Stromal cell of bone marrow (primary cell): Measurements from ENCODE around the gene TRAPPC11.
A peak's percentile ranks its signal among the peaks of the same experiment; 100 is the strongest.
"Not testable (repeated sequence)": the region's sequence is repeated elsewhere in the genome, so short reads cannot be mapped to it uniquely, and the experiment has no call there.

Experiments used
- DNase-seq: peaks from one replicate; pipeline ENCODE4 v3.0.0-alpha.2; 2012; ENCODE audit warnings: low read depth

Gene TRAPPC11

DNA sequence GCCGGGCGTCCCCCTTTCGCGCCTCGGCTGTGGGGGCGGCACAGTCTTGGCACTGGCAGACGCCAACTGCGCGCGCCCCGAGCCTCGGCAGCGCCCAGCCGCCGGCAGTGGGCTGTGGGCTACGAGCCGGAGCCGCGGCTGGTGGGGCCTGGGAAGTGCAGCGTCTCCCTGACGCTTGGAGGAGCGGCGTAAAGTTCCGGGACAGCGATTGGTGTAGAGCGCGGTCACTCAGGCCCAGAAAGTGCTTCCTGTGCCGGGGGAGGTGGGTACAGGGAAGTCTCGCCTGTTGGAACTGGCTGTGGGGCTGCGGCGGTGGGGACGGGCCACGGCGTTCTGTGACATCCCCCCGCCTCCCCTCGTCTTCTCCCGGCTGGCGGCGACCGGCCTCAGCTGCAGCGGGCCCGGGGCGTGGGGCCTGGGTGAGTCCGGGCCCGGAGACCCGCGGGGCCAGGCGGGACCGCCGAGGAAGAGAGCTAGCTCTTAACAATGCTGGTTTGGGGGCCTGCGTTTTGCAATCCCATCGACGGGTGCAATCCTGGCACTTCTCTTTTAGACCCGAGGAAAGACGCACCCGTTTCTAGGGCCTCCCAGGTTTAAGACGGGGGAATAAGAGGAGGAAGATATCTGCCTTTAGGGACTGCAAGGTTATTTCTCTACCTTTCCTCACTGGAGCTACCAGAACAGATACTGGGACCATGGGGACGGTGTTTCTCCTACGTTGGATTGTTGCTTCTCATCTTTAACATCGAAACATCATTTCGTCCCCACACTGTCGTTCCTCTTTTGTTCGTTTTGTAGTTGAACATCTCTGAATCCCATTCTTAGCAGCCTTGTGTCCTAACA is at the start of gene TRAPPC11, which contains the start of gene RWDD4:
Gene TRAPPC11 (plus strand): TSS at position 265 of the 843 bp plus-strand sequence. CDS start 4,575 bp downstream, outside the sequence.
Gene RWDD4 (minus strand): TSS at position 157 of the 843 bp plus-strand sequence. CDS start 233 bp downstream, outside the sequence.
- peak; percentile 99 for DNase-seq

DNA sequence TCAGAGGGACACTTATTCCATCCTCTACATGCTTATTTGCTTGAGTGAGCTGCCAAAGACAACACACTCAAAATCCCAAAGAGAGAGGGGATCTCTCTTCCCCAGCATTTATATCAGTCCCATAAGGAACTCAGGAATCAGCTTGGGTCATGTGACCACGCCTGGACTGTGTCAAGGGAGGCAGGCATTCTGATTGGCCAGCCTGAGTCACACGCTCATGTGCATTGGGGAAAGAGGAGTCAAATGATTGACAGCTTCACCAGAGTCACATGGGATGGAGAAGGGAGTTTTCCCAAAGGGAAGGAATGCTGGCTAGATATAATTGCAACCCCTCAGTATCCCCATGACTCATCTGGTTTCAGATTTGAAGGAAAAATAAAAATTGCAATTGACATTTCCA is 49.1 kb upstream of the TRAPPC11 start:
- DNase-seq: peak; percentile 63

DNA sequence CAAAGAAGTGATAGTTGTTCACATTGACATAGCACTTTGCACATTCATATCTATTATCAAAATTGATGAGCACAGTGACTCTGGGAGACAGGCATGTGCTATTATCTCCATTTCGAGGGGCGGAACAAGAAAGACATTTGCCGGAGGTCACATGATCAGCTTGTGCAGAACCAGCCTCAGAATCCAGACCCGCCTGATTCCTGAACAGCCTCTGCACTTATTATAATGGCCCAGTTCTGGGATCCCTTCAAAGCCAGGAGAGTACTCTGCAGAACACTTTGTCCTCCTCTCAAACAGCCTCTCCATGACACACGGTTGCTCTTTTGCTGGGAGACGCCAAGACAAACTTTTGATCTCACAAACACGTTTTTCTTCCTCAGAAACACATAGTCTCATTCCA is 48.5 kb upstream of the TRAPPC11 start:
- DNase-seq: peak; percentile 32

DNA sequence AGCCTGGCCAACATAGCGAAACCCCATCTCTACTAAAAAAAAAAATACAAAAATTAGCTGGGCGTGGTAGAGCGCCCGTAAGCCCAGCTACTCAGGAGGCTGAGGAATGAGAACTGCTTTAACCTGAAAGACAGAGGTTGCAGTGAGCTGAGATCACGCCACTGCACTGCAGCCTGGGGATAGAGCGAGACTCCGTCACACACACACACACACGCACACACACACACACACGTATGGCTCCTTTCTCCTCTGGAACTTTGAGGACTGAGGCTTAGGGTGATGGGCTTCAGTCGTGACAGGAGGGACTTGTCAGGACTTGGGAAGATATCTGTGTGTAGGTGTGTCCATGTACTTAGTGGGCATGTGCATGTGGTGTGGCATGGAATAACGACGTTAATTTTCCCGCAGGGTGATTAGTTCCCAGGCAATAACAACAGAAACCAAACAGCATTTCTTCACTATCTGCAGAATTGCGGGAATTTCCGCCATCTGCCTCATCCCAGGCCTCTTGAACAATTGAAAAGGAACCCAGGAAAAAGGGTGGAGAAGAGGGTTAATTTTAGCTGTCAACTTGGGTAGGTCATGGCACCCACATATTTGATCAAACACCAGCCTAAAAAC is 47.8 kb upstream of the TRAPPC11 start:
- no peak for DNase-seq

DNA sequence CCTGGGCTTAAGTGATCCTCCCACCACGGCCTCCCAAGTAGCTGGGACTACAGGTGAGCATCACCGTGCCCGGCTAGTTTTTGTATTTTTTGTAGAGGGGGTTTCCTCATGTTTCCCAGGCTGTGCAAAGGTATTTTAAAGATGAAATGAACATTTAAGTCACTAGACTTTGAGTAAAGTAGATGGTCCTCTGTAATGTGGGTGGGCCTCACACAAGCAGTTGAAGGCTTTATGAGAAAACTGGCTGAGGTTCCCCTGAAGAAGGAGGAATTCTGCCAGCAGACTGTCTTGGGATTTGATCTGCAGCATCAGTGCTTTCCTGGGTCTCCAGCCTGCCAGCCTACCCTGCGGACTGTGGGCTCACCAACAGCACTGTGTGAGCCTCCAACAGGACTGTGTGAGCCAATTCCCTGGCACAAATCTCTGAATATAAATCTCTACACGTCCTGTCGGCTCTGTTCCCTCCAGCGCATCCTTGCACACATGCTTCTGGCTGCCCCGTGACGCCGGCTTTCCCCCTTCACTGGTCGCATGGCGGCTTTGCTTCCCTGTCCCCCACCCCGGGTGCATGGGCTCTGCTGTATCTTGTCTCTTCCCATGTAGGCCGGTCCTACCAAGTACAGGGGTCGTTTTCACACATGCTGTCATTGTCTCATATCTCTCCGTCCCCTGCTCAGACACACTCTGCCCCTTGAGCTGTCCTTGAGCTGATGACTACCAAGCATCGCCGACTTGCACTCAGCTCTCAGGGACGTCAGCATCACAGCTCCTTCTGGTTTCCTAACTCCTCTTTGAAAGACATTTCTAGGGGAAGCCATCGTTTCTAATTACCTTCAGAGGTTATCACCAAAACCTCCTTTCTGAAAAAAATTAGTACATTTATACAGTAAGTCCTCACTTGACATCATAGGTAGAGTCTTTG is 46.5 kb upstream of the TRAPPC11 start:
- no peak for DNase-seq

DNA sequence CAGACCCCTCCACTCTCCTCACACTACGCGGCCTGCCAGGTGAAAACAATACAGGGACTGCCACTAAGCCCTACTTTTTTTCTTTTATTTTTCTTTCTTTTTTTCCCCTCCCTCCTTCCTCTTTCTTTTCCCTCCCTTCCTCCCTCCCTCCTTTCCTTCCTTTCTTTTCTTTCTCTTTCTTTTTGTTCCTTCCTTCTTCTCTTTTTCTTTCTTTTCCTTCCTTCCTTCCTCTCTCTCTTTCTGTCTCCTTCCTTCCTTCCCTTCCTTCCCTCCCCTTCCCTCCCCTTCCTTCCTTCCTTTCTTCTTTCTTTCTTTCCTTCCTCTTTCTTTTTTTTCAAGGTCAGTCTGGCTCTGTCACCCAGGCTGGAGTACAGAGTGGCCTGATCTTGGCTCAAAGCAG is 42.0 kb upstream of the TRAPPC11 start:
- DNase-seq: no peak

DNA sequence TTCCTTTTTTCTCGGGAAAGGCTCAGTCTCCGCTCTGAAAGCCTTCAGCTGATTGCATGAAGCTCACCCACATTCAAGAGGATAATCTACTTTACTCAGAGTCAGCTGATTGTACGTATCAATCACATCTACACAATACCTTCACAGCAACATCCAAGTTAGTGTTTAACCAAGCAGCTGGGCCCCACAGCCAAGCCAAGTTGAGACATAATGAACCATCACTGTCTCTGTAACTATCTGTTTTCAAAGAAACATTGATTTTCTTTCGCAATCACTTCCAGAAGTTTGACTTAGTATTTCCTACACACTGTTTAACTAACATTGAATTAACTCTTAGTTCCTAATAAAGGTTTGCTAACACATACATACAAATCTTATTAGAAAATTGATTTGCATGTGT is 40.4 kb upstream of the TRAPPC11 start:
- DNase-seq: no peak

DNA sequence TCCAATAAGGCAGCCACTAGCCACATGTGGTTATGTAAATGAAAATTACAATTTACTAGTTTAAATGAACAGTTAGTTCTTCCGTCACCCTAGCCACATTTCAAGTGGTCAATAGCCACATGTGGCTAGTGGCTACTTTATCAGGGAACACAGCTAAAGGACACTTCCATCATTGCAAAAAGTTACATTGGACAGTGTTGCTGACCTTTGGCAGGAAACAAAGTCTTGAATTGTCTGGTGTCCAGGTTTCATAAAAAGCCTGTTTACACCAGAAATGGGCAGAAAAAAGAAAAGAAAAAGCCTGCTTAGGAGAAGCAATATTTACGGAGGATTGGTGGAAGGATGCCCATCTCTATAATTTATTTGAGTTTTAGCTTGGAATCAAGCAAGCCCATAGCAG is 38.7 kb upstream of the TRAPPC11 start:
- DNase-seq: no peak

DNA sequence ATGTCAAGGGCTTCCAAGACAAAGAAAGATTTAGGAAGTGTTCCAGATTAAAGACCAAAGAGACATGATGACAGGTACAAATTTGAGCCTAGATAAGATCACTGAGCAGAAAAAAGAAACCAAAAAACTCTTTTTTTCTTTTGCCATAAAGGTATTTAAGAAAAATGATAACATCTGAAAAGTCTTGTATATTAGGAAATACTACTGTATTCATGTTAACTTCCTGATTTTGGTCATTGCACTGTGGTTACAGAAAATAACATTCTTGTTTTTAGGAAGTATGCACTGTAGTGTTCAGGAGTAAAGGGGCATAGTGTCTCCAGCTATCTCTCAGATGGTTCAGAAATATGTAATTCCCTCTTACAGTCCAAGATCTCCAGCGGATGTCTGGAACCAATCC is 37.2 kb upstream of the TRAPPC11 start:
- no peak for DNase-seq

DNA sequence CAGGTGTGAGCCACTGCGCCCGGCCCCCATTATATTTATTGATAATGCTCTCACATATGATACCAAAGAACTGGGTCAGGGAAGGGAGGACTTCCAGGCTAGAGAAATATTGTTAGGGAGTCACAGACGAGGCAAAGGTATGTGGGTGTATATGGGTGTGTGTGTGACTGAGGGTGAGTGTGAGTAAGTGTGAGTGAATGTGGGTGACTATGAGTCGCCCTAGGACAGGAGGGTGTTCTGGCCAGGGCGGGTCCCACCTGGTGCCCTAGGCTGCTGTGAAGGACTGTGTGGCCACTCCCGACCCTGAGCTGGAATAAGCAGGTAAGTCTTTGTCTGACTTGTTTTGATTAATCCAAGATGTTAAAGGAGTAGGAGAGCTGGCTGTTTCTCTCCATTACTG is 34.5 kb upstream of the TRAPPC11 start:
- no peak for DNase-seq

DNA sequence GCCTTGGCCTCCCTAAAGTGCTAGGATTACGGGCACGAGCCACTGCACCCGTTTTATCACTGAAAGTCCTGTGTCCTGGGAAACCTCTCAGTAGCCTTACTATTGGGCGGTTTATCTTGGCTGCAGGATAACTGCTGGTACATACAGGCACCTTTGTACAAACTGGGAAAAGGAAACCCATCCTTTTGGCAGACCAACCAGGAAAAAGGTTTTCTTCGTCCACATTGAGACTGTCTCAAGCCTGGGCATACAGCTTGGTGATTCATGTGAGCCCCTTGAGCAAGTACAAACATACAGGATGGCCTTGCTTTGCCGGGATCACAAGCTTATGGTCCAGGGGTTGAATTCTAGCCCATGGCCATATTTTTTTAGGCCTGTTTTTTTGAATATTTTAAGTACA is 32.9 kb upstream of the TRAPPC11 start:
- no peak for DNase-seq

DNA sequence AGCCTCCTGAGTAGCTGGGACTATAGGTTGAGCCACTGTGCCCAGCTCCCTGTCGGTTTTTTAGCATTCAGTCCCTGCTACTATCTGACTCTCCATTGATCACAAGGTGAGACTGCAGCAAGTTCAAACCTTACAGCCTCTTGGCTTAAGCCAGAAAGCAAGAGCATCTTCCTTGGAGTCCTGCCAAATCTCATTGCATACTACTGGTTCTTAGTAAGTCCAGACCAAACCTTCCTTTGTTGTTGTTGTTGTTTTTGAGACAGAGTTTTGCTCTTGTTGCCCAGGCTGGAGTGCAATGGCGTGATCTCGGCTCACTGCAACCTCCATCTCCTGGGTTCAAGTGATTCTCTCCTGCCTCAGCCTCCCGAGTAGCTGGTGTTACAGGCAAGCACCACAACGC is 31.8 kb upstream of the TRAPPC11 start:
- DNase-seq: not testable (repeated sequence)

DNA sequence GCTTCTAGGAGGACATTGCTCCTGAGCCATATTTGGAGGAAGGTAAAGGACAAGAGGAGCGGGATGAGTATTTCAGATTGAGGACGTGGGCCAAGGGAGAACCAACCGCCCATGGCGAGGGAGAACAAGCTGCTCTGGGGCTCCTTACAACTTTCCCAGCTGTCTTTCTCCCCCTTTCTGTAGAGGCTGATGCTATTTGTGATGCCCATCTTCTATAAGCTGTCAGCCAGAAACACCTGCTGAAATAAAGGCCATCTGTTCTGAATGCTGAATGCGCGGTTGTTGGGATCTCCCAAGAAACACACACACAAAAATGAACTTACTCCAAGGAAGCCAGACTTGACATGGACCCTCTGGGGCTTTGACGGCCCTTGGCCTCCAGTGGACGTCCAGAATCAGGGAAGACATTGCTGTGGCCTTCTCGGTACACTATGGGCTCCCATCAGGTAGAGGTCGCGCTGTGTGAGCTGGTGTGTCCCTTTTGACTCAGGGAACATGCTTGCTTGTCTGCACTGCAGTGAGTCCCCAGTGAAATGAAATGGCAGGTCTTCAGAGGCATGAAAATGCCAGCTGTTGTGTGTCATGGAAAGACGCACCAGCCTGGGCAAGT is 31.0 kb upstream of the TRAPPC11 start:
- DNase-seq: no peak

DNA sequence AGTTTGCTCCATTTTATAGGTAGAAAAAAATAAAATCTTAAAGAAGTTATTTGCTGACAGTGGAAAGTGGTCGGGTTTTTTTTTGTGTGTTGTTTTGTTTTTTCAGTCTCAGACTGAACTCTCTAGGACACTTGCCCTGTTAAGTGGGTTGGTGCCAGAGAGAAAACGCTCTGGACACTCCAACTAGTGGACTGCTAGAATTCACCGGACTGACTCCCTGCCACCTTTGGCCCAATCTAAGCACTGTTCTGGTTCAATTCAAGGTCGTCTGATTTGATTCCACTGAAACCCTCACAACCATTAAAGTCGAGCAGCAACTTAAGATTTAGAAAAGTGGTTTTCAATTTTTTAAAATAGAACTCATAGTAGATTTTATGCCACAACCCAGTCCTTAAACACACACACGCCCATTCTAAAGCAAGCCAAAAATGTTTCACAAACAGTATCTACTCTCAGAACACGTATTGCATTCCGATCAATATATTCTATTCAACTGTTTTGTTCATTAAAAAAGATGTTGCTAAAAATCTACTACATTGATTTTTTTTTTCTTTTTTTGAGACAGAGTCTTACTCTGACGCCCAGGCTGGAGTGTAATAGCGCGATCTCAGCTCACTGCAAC is 27.4 kb upstream of the TRAPPC11 start:
- DNase-seq: no peak

DNA sequence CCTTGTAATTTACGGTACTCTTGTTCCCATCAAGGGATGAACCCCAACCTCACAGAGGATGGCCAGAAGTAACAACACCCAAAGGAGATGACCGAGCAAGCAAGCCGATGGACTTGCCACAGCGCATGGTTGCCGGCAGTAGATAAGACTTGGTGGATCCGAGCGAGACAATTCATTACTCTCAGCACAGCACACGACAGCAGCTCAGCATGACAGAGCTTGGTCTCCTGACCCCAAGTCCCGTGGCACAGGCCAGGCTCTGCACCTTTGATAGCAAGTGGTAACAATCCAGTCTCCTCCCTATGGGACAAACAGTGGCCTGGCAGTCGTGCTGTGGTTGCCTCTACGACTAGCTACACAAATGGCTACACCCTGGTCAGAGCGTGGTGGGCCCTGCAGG is 26.4 kb upstream of the TRAPPC11 start:
- no peak for DNase-seq

DNA sequence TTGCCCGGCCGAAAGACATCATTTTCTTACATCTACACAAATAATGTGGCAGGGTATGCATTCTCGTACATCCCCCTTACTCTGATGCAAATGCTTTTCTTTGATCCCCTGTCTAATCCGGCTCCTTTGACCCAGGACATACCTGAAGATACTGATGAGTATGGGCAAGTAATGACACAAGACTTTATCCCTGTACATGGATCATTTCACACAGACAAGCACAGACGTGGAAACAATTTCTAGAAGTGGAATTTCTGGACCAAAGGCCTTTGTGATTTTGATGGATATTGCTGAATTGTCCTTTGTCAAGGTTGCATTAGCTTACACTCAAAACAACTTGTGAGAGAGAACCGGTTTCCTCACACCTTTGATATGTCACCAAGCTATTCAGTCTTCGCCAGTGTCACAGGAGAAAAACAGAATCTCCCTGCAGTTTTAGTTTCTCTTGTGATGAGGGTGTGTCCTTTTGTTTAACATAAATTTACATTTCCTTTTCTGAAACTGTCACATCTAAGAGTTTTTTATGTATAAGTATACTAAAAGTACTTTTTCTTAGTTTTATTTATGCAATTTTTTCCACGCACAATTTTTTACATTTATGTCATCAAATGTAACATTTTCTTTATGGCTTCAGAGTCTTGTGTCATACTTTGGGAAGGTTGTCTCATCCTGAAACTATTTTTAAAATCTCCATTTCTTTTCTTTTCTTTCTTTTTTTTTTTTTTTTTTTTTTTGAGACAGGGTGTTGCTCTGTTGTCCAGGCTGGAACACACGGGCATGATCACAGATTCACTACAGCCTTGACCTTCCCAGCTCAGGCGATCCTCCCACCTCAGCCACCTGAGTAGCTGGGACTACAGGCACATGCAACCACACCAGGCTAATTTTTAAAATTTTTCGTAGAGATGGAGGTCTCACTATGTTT is 25.4 kb upstream of the TRAPPC11 start:
- DNase-seq: no peak

DNA sequence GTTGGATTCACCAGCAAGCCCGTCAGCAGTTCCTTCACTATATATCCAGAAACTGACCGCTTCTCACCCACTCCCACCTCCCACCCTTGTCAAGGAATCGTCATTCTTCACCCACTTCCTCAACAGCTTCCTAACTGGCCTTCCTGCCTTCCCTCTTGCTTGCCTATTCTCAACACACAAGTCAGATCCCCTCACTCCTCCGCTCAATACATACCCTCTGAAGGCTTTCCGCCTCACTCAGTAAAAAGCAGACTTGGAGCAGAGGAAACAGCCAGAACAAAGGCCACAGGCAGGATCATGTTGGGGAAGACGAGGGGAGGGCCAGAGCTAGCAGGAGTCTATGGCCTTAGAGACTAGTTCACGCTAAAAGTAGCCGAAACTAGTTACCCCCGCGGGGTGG is 23.8 kb upstream of the TRAPPC11 start:
- no peak for DNase-seq

DNA sequence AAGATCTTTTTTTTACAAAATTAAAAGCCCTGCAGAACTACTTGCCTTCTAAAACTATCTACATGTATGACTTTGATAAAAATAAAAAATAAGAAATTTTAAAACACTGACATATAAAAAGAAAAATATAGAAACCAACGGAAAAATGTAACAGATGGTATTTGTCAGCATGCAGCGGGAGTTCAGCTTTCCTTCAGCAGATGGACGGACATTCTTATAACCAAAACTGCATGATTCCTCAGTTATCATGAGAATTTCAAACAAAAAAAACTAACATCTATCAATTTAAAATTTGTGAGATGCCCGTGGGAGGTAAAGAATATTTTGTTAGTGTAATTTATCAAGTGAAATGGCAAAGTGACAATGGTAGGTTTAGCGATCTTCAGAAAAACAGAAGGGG is 23.4 kb upstream of the TRAPPC11 start:
- DNase-seq: no peak

DNA sequence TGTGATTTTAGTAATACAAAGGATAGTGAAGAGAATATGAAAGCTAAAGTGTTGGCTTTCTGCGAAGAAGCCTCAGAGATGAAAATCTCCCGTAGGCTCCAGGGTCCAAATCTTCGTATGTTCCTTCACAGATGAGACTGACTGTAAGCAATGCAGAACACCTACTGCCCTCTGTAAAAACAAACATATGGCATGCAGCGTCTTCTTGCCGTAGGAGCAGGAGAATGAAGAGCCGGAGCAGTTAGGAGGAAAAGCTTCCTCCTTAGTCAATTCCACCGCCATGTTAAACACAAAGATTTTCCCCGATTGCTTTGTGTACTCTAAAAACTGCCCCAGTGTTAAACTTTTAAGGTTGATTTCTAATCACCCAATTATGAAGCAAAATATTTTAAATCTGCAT is 22.6 kb upstream of the TRAPPC11 start:
- DNase-seq: no peak

DNA sequence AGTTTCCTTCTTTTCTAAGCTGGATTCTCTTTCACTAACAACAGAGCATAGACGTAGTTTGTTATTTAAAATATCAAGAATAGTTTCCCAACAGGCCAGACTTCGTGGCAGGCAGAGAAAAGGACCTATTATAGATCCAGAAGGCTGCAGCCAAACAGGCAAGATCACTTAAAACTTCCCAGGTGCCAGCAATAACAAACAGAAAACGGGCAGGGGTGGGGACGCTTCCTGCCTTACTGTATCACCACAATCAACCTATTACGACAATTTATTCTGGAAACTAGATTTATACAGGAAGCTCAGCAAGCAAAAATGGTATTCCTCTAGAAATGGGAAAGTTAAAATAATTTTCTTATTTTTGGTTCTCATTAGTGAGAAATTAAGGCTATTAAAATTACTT is 22.2 kb upstream of the TRAPPC11 start:
- DNase-seq: peak; percentile 31
